Astrocyte of the cerebellum (primary cell): Measurements from ENCODE around the gene SHC4.

Experiments
- DNase-seq: peaks from one replicate; pipeline ENCODE4 v3.0.0-alpha.2; 2011; ENCODE audit warnings: low read depth
- H3K4me3 ChIP-seq: 2 replicates; pipeline ENCODE4 v1.5.1; 2011; ENCODE audit warnings: mild to moderate bottlenecking, low read depth, low read length, moderate library complexity
- CTCF ChIP-seq: IDR thresholded peaks from 2 replicates; pipeline ENCODE4 v1.5.1; 2012; ENCODE audit warnings: low read length, low read depth, moderate library complexity, mild to moderate bottlenecking; ENCODE audit errors: missing control alignments
- in situ Hi-C: cut with HindIII; loops from 2 replicates; pipeline ENCODE4 v1.10.0; 2017; ENCODE audit warnings: low sequenced_read_pairs

SHC4 gene

GRCh38 chr15:48802257-48802656 is 161.5 kb downstream of the SHC4 start:
- DNase-seq, result no peak
- no peak for TF ChIP-seq CTCF
- H3K4me3 ChIP-seq, result no peak overlapping the region
- in situ Hi-C loops, result no loop called here

GRCh38 chr15:48800811-48801455 is 162.8 kb downstream of the SHC4 start:
- TF ChIP-seq CTCF, result no peak
- in situ Hi-C loops, result no loop called here
- H3K4me3 ChIP-seq, result no peak overlapping the region
- DNase-seq, result no peak

- TF ChIP-seq CTCF, result no peak
- in situ Hi-C loops, result no loop called here
- no peak for DNase-seq
- H3K4me3 ChIP-seq, result no peak overlapping the region
These were observed 163.5 kb downstream of the SHC4 start for GRCh38 chr15:48800245-48800644.

- in situ Hi-C loops, result no loop called here
These were observed 165.4 kb downstream of the SHC4 start for GRCh38 chr15:48798319-48798718.

GRCh38 chr15:48796930-48797329 is 166.8 kb downstream of the SHC4 start:
- TF ChIP-seq CTCF, result no peak
- no peak overlapping the region for H3K4me3 ChIP-seq
- DNase-seq, result peak; percentile 48
- in situ Hi-C loops, result no loop called here

More at GRCh38 chr15:48798319-48798718, 165.4 kb downstream of the SHC4 start:
- DNase-seq, result no peak
- no peak overlapping the region for H3K4me3 ChIP-seq
- TF ChIP-seq CTCF, result no peak

- H3K4me3 ChIP-seq, result no peak overlapping the region
- no peak for TF ChIP-seq CTCF
- no peak for DNase-seq
- in situ Hi-C loops, result no loop called here
These were observed 167.2 kb downstream of the SHC4 start for GRCh38 chr15:48796521-48796920.
